ENCODE data around the gene TNFRSF19. TPM values are rescaled to one million over a fixed set of nuclear protein-coding genes. Genes with fewer than 3 reads are reported as not detected.
"Not testable (repeated sequence)": the region's sequence is repeated elsewhere in the genome, so short reads cannot be mapped to it uniquely, and the experiment has no call there.

The TNFRSF19 gene
- polyA plus RNA-seq, 12 donors, result 15.7 to 126 (median 22.0) TPM; not detected in 1

DNA sequence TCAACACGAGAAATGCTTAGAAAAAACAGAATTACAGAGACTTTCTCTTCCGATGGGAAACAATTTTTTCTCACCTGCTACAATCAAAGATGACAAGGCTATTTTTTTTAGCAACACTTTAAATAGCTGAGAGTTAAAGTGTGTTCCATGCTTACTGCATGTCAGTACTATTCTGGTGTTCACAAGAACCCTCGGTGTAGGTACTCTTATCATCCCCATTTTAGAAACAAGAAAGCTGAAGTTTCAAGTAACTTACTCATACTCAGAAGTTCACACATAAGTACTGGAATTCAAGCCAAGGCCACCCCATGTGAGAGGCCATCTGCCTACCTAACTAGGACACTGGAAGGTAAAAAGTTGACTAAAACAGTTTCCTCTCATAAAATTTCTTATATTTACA lies 9.0 kb upstream of the TNFRSF19 start:
- no peak for DNase-seq

DNA sequence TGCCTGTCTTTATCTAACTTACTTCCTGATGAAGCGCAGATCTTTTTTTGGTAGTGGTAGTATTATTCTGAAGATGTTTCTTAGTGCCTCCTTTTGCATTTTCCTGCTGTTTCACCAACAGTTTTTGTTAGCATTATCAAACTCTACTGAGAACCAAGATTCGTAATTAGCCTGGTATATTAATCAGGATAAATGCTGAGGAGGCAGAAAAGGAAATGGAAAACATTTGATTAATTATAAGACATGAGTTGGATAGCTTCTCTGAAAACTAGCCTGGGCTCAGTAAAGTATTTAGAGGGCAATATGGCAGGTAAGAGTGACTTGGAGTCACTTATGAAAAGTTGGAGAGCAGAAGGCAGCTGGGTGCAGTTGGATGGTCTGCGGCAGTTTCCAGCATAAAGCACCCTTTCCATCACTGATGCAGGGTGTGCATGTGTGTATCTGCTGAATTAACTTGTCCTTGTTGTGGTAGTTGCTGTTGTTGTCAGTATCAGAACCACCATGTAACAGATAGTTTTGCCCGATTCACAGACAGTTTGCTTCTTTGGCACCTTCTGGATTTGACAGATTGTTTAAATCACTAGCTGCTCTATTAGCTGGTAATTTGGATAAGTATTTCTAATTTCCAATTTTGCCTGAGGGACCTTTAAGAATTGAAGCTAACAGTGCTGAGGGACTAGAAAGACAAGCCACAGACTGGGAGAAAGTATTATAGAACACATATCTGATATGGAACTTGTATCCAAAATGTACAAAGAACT lies 6.9 kb upstream of the TNFRSF19 start:
- no peak for DNase-seq

DNA sequence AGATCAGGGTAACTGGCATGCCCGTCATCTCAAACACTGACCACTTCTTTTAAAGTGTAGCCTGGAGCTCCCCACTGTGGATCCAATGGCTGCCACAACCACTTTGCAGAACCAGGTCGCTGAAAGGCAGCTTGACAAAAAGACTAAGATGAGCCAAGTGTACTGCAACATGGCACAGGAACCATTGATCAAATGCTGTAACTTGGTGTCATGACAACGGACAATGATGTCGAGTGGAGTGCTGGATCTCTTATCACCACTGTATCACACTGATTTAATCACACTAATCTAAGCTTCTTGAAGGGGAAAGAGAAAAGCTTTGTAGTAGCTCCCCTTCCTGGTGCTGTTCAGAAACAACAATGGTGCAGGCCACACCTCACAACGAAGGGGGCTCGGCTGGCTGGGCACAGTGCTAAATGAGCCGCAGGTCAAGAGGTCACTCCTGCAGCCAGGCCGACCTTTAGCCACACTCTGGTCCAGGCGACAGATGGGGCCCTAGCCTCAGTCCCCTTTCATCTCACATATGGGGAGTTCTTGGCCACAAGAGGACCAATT lies 2.2 kb upstream of the TNFRSF19 start:
- no peak for DNase-seq

DNA sequence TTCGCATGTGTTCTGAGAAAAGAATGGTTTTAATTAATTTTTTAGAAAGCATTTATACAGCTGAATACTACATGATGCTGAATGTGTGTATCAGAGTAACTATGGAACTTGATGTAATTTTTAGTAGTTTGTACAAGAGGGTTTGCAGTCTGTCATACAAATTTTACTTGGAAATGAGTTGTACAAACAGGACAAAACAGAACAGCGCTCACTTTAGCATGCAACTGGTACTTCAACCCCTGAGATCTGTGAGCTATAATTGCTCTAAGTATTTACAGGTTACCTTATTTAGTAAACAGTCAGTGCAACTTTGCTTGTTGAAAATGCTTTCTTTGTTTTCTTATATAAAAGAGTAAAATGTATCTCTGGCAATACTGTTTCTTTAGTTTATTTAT lies 706 bp downstream of the TNFRSF19 start:
- no peak for DNase-seq

DNA sequence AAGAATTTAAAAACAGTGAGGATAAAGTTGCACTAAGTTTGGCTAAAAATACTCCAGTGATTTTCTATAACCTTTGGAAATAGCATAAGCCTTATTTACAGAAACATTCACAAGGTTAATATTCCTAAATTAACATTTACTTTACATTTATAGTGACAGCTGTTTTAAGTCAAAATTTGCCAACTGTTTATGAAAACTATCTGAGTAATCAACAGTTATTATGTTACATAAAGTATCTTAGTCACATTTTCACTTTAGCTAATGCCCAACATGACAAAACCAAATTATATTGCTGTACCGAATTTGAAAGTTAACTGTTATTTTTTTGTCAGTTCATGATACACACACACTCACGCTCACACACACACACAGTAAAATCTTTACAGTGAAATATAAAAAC lies 1.2 kb downstream of the TNFRSF19 start:
- DNase-seq, result no peak

DNA sequence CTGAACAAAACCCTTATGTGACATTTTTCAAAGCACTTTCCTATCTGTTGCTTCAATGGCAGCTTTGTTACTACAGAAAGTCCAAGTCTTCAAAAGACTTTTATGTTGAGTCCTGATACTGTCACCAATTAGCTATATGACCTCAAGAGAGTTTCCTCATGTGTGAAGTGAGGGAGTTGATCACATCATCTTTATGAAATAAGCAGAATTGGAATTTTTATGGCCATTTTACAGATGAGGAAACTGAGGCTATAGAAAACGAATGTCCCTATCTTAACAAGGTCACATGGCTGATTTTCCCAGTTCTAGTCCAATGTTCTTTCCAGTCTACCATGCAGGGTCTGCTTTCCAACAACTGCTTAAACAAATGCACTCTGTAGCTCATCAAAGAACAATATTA lies 2.6 kb downstream of the TNFRSF19 start:
- no peak for DNase-seq

DNA sequence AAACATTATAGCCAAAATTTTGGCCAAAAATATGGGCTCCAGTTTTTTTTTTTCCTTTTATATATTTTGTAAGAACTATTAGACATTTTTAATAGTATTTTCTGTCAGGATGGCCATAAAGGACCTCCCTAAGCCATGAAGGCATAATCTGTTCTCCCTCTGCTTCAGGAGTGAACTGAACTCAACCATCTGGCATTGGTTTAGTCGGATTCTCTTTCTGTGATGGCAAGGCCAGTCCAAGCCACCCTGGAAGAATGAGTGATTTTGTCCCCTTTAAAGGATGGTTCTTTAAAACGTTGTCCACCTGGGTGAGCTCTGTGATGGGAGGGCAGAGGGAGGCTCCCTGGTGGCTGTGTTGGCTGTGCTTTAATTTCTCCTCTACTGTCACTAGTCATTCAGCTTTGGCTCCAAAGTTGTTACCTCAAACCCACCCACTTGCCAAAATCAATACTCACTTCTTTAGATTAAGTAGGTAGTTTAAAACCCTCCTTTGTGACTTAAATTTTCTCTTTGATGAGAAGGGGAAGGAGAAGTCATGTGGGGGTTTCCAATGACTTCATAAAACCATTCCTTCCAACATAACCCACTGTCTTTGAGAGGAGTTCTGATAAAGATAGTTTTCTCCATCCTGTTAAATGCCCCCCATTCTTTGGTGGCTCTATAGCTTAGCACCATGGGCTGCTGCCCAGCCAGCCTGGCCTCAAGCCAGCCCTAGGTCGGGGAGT lies 4.4 kb downstream of the TNFRSF19 start:
- DNase-seq, result no peak

DNA sequence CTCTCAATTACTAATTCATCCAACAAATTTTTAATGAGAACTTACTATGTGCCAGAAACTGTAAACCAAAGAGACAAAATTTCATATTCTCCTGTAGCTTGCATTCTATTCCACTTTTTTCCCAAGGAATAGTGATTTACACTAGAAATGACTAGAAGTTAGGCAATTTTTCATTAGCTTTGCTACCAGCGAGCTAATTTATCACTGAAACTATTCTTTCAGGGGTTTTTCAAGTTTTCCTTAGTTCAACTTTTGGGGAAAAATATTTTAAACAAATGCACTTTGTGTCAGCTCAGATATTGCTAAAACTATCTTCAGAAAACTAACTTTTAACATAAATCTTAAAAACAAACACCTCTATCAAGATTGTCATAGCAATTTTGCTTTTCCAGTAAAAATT lies 5.4 kb downstream of the TNFRSF19 start:
- no peak for DNase-seq

DNA sequence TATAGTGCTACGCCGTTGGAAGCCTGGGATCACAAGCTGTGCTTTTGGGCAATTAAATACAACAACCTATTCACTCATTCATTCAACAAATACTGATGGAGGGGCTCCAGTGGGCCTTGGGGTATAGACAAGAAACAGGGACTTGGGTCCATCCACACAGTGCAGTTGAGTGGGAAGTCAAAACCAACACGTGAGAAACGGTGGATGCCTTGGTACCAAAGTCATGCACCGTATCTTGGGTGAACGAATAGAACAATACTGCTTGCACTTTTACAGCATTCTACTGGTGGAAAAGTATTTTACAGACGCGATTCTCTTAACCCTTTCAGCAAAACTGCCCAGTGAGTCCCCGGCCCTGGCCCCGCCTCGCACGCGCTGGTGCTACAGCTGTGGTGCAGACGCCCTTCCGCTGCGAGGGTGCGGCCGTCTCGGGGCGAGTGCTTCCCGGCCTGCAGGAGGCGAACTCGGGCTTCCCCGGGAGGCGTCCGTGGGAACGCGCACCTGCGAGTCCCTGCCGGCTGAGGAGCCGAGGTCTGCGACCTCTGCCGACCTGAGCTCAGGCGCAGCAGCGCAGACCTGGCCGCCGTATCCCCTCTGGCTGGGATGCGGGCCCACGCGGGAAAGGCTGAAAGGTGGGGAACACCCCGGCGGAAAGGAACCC lies 8.3 kb downstream of the TNFRSF19 start:
- no peak for DNase-seq

DNA sequence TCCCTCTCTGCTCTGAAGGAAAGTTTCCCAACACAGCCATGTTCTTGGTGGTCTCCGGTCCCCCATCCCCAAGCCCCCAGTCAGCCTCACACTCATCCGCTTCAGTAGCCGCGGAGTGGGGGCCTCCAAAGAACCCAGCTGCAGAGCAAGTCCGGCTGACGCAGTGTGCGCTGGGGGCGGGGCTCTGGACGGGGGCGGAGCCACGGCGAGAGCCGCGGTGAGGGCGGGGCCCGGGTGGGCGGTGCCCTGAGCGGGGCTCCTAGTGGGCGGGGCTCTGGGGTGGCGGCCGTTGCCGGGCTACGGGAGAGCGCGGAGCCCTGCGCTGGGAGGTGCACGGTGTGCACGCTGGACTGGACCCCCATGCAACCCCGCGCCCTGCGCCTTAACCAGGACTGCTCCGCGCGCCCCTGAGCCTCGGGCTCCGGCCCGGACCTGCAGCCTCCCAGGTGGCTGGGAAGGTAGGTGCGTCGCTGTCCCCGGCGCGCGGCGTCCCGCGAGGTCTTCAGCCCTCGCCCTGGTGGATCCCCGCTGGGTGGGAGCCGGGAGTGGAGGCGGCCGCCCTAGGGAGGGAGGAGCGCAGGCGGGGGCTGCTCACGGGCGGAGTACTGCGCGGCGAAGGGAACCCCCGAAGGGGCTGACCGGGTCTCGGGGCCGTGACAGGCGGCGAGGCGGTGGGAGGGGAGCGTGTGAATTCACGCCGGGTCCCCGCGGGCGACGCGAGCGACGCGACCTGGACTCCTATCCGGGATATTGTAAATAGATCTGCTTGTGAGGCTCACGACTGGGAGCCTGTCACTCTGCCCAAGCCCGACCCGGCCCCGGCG lies 9.1 kb downstream of the TNFRSF19 start:
- peak; percentile 89 for DNase-seq

DNA sequence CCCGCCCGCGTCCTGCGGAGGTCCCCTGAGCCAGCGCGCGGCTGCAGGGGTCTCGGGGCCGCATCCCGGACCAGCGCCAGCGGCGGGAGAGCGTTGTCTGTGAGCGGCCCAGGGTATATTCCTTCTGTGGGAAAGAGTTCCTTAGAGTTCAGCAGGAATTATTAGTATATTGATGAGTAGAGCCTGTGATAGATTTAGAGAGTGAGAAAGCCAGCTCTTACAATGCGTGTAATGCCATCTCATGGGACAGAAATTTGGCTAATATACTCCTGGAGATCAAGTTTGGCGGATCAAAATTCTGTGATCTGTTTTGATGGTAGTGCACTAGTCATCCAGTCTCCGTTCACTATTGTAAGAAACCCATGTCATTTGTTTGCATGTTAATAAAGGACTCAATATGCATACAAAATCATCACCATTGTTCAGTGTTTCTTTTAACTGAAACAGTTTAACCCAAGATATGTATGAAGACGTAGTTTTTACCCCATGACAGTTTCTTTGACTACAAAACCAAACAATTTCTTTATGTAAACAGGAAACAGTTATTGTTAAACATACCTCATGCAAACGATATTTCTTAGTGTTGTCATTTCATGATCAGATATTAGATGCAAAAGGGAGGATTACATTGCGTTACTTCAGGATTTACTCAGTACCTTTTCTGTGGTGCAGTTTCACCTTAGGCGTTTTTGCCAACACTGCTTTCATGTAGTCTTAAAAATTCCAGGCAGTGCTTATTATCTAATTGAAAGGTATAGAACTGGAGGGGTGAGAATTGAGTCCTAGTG lies 9.9 kb downstream of the TNFRSF19 start:
- DNase-seq, result no peak

DNA sequence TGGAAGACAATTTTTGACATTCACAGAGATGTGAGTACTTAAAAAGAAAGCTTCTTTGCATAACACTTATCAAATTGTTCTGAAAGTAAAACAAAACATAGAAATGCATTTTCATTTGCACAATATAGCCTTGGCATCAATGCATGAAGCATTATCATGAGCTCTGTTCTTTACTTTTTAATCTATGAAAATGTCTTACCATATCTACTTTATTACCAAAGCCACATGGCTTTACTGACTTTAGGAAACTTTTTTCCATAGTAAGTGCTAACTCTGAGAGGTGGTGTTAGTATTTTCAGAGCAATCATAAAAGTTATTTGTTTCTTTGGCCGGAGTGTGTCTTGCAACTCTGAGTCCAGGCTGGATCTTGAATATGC lies 10.5 kb downstream of the TNFRSF19 start:
- DNase-seq, result no peak

DNA sequence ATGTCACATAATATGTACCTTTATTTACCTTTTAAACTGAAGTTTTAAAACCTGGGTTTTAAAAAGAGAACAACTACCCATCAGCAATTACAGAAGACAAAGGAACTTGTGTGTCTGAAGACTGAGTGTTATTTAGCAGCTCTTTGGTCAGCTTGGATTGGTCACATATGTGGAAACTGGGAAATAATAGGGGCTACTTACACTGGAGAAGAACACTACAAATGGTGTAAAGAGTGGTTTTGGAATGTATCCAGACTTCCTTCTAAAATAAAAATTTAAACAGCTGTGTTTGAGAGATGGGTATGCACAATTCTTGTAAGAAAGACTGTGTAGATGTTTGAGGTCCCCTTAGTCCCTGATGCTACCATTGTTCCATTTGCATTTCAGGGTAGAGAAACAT lies 13.3 kb downstream of the TNFRSF19 start:
- DNase-seq, result no peak

DNA sequence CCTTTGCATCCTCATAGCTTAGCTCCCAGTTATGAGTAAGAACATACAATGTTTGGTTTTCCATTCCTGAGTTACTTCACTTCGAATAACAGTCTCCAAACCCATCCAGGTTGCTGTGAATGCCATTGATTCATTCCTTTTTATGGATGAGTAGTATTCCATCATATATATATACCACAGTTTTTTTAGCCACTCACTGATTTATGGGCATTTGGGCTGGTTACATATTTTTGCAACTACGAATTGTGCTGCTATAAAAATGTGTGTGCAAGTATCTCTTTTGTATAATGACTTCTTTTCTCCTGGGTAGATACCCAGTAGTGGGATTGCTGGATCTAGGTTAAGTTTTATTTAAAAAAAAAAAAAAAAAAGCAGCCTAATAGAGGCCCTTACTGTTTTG lies 14.1 kb downstream of the TNFRSF19 start:
- no peak for DNase-seq

DNA sequence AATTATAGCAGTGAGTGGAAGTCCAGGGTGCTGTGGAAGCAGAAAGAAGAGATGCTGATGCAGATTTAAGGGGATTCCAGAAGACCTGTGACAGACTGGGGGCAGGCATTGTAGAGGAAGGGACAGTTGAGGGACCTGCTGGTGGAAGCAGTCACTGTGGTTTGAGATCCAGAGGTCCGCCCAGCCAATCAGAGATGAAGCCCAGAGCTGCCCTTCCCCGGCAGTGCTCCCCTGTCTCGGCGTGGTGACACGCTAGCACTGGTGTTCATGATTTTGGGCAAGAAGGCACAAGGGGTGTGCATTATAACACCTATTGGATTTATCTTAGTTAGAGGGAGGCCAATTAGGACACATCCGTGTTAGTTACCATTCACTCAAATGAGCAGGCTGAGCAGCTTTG lies 16.1 kb downstream of the TNFRSF19 start:
- DNase-seq, result no peak

DNA sequence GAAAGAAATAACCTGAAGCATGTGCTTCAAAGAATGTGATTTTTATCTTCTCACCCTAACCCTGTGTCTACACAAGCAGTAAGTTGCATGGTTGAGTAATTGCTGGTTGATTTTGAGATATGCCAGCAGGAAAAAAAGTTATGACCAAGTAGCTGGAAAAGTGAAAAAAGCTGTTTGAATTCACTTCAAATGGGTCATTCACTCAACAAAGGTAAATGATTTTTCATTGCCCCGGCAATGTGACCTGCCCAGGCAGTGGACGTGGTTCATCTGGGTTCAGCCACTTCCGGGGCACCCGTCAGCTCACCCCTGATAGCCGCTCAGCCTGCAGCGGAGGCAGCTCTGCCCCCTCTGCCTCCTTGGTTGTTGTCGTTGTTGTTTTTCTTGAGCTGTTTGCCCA lies 18.5 kb downstream of the TNFRSF19 start:
- DNase-seq, result no peak

DNA sequence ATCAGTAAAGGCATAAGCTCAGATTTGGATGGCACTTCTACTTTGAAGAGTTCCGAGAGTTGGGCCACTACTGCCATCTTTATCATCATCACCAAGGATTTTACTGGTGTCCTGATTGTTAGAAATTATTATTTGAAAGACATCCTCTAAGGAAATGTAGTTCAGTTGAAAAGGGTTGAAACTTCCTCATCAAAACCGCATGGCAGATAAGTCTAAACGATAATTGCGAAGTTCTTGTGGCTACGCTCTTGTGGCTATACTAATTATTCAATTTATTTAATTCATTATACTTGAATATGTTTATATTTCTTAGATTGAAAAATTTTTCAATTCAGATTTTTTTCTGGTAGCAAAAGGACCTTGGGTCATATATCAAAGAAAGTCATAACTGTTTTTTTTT lies 22.4 kb downstream of the TNFRSF19 start:
- no peak for DNase-seq

DNA sequence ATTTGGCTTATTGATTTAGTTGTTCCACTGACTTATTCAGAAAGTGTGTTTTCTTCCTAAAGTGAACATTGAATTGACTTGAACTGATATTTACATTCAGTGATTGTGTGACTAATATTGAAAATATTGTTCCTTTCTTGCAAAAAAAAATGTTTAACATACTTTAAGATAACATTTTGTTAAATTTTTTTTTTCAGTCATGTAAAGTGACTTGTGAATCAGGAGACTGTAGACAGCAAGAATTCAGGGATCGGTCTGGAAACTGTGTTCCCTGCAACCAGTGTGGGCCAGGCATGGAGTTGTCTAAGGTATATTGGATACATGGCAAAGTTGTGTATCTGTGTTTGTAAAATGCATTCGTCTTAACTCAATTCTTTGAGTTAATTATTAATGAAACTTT lies 22.9 kb downstream of the TNFRSF19 start:
- no peak for DNase-seq

DNA sequence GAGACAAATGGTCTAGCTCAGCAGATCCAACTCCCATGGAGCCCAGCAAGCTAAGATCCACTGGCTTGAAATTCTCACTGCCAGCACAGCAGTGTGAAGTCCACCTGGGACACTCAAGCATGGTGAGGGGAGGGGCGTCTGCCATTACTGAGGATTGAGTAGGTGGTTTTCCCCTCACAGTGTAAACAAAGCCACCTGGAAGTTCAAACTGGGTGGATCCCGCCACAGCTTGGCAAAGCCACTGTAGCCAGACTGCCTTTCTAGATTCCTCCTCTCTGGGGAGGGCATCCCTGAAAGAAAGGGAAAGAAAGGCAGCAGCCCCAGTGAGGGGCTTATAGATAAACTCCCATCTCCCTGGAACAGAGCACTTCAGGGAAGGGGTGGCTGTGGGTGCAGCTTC lies 24.1 kb downstream of the TNFRSF19 start:
- DNase-seq, result not testable (repeated sequence)

DNA sequence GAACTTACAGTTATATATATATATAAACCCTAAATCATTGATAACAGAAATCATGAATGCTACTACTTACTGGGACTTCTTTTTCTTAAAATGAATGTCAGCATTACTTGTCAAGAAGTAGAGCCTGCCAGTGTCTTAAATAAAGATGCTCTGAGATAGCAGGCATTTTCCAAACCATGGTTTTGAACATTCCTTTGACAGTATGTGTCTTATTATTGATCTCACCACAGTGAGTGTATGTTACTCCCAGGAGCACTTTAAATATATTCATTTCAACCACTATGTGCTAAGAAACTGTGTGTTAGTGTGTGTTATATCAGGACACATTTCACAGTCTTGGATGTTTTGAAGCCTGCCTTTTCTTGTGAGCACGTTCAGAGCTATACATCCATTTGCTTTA lies 28.2 kb downstream of the TNFRSF19 start:
- DNase-seq, result no peak

Data from muscle of arm (tissue), 12 donors.